Eye (tissue), 1 donor: Measurements from ENCODE around the gene BAHCC1.
A peak's percentile ranks its signal among the peaks of the same experiment; 100 is the strongest.

Experiments
- DNase-seq: peaks from one replicate; pipeline ENCODE4 v3.0.0-alpha.2; 2015

BAHCC1 gene

DNA sequence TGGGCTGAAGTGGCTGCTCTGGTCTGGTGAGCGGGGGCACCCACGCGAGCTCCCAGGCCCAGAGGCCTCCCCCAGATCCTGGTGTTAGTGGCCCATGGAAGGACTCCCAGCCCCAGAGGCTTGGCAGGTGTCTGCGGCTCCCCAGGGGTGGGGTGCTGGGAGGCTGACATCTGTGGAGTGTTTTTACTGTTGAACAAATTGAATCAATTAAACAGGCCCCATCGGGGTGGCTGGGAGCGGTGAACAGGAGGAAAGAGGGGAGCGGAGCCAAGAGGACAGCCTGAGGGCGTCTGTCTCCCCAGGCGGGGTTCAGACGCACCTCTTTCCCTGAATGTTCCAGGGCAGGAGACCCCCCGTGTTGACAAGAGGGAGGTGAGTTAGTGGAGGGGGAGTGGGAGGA is 87.4 kb downstream of the BAHCC1 start:
- peak; percentile 68 for DNase-seq

DNA sequence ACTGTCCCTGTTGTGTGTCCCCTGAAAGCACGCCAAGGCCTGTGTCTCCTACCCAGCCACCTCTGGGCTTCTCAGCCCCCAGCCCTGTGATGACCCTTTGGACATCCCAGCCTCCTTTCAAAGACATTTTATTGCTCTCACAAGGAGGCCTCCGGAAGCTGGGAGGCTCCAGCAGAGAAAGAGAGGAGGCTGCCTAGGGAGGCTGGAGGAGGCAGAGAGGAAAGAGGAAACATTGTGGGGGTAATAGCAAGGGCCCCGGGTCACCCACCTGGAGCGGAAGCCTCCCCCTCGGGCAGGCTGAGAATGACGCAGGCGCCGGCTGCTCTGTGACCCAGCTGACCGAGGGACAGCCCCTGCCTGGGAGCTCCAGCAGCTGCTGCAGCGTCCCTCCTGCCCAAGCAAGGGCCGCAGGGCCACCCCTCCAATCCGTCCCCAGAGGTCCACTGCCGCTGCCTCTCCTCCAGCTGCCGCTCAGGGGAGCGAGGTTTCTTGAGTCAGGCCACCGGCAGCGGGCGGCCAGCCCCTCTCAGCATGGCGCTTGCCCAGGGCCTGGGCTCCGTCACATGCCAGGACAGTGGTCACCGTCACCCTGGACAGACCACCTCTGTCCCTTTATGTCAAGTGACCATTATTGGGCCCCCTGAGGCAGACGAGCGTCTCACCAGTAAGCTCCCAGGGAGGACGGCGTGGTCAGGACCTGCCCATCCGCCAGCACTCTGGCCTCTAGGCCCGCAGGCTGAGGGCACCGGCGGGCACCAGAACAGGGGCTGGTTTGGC is 88.0 kb downstream of the BAHCC1 start:
- peak; percentile 85 for DNase-seq

DNA sequence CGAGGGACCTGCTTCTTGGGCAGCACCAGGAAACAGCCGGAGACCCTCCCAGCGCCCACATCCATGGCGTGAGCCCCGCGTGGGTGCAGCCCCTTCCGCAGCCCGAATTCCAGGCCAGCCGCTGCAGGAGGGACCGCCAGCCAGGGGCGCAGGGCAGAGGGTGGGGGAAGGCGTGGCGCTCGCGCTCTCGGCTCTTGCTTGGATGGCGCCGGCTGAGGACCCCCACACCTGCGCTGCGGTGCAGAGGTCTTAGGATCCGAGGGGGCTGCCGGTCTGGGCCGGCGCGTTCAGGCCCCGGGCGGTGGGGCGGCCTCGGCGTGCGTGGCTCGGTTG is 88.6 kb downstream of the BAHCC1 start:
- DNase-seq: no peak

DNA sequence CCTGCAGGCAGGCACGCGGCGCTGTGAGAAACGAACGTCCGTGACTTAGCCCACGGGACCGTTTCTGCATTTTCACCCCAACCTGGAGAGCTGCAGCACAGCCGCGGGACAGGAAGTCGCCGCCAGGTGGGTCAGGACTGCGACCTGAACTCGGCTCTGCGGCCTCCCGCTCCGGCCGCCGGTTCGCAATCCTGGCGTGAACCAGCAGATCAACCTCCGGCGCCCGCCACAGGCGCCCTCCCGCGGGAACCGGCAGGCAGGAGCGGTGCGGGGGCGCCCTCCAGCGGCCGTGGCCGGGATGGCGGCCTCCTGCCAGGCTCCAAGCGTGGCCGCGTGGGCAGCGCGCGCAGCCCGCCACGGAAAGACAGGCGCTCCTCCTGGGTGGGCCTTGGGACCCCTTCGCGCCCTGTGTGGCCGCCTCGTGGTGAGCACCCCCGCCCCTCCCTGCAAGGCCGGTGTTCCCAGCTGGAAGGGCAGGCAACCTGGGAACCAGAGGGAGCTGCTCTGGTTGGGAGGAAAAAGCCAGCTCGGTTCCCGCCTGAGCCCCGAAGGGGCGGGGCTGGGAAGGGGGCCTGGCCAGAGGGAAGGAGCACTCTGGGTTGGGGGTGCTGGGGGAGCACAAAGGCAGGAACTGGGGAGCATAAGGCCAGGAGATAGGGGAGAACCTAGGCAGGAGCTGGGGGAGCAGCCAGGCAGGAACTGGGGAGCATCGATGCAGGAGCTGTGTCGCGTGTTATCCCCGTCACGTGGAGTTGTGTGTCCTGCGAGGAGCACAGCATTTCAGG is 89.1 kb downstream of the BAHCC1 start:
- peak; percentile 94 for DNase-seq

DNA sequence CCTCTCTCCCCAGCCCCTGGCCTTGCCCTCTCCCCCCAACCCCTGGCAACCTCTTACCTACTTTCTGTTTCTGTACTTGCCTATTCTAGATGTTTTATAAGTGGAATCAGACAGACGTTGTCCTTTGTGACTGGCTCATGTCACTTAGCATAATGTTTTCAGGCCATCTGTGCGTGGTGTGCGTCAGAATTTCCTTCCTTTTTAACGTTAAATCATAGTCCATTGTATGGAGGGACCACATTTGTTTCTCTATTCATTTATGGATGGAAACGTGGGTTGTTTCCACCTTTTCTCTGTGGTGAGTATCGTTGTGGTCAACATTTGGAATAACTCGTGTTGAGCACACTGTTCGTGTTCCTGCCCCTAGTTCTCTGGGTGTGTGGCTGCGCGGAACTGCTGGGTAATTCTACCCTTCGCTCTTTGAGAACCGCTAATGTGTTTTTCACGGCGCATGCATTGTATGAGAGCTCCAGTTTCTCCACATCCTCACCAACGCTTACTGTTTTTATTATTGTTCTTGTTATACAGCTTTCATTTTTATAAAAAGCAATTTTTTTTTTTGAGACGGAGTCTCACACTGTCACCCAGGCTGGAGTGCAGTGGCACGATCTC is 91.0 kb downstream of the BAHCC1 start:
- DNase-seq: no peak

DNA sequence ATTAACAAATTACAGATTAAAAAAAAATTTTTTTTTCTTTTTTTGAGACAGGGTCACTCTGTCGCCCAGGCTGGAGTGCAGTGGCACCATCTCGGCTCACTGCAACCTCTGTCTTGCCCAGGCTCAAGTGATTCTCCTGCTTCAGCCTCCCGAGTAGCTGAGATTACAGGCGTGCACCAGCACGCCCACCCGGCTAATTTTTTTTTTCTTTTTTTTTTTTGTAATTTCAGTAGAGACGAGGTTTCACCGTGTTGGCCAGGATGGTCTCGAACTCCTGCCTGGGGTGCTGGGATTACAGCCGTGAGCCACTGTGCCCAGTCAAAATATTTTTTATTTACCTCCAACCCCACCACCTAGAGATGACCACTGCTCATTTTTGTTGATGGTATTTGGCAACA is 91.8 kb downstream of the BAHCC1 start:
- no peak for DNase-seq

DNA sequence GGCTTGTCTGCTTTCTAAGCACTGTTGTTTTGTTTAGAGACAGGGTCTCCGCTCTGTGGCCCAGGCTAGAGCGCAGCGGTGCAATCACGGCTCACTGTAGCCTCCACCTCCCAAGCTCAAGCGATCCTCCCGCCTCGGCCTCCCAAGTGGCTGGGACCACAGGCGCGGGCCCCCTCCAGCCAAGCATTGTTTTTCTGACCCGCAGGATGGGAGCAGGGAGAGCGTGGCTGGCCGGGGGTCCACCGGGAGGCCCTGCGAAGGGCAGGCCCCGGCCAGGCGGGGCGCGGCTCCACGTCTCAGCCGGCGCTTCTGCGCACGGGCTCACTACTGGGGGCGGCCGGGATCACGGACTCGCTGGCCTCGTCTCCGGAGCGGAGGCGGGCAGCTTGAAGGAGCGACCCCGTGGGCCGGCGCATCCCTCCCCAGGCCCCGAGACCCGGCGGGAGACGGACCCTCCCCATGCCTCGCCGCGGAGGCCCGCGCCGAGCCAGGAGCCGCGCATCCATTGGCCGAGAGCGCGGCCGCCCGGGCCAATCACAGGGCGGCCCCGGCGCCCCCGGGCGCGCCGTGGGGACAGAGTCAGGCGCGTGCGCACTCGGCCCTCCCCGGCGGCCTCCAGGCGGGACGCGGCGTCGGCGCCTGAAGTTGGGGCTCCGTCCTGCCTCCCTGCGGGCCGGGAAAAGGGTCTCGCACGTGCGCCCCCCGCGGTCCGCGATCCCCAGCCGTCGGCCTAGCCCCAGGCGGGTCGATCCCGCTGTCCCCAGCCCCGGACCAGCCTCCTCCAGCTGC is 92.4 kb downstream of the BAHCC1 start:
- peak; percentile 91 for DNase-seq

DNA sequence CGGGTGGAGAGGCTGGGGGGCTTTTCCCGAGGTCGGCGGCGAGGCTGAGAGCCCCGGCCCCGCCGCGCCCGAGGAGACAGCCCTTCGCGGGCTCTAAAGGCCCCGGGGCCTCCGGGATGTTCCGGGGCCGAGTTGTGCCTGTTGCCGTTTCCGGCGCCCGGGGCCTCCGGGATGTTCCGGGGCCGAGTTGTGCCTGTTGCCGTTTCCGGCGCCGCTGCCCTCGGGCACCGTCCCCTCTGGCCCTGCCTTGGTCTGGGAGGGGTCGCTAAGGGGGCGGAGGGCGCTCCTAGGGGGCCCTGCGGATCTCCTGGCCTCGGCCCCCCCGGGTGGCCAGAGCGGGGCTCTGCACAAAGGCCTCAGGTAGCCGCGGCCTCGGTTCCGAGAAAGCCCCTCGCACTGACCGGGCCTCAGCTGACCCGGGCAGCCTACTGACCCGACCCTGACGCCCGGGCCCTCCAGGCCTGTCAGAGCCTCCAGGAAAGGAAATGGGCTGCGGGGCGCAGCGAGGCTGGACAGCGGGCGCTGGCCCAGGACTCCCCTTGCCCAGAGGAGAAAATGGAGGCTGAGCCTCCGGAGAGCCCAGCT is 93.1 kb downstream of the BAHCC1 start:
- no peak for DNase-seq

DNA sequence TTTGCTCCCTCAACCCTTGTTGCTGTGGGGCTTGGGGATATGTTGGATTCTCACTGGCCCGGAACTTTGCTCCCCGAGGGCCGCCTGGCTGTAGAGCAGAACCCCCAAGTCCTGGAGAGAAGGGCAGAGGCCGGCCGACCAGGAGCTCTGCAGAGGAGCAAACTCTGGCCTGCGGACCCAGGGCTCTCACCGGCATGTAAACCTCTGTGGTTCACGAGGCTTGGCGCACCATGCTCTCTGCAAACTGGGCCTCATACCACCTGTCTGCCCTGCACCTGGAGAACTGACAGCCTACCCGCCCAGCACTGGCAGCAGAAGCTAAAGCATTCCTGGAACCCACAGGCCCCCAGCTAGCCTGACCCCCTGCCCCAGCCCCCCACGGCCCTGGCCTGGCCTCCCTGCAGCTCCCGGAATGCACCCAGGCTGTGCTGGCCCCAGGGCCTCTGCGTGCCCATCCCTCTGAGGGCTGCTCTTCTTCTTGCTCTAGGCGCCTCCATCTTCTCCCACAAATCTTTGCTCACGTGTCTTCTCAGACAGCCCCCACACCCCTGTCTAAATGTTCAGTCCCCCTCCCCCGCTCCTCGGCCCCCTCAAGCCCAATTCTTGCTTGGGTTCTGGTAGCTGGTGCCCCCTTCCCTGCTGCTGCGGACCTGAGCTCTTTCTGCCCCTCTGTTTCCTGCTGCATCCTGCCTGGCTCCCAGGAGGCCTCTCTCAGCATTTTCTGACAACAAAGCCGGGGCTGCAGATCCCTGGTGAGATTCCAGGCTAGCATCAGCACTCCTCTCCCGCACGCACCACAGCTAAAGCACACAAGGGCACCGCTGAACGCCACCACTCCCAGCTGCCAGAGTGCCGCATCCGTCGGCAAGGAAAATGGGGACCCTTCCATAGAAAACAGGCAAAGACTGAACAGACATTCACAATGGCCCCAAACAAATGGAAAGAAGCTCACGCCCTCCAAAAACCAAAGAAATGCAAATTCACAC is 94.0 kb downstream of the BAHCC1 start:
- peak; percentile 76 for DNase-seq

DNA sequence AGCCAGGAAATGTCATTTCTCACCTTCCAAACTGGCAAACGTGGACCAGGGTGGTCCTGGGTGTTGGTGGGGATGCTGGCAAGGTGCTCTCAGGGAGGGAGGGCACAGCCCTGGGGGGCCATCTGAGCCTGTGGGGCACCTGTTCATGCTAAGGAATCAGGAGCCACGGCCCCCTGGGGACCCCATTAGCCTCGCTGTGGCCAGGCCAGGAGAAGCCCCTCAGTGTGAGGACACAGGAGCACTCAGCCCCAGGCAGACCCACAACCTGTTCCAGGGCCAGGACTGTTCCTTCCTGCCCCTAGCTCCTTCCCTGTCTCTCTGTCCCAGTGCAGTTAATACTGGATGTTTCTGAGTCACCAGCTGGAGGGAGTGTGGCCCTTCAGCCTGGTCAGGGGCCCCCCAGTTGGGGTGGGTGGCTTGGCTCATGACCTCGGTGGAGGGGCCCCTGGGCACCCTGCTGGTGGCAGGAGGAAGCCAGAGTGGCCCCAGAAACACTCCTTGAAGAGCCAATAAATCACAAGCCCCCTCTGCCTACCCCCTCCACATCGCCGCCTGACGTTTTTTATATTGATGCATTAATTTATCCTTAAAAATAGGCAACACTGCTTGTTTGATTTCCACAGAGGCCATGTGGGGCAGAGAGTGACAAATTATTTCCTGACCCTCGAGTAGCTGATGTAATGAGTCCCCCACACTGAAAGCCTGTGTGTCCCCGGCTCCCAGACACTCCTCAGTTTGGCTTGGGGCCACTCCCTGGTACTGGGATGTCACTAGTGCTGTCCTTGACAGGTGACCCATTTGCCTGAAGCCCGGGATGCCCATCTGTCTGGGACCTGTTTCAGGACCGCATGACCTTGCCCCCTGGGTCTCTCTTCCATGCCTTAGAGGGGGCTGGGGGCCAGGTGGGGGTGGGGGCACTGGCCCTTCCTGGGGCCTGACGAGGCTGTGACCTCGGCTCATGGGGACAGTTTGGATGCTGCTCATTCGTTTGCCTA is 95.0 kb downstream of the BAHCC1 start:
- DNase-seq: no peak

DNA sequence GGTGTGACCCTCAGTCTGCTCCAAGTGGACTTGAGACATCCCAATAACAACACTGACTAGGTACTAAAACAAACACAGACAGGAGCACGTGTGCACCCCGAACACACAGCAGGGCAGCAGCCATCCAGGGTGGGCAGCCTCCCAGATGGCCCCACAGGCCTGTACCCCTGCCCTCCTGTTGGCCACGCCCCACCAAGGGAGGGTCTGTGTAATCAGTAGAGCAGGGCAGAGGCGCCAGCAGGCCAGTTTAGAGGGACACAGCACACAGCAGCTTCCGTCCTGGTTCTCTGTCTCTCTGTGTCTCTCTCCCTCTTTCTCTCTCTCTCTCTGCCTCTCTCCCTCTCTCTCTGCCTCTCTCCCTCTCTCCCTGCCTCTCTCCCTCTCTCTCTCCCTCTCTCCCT is 95.9 kb downstream of the BAHCC1 start:
- DNase-seq: no peak

DNA sequence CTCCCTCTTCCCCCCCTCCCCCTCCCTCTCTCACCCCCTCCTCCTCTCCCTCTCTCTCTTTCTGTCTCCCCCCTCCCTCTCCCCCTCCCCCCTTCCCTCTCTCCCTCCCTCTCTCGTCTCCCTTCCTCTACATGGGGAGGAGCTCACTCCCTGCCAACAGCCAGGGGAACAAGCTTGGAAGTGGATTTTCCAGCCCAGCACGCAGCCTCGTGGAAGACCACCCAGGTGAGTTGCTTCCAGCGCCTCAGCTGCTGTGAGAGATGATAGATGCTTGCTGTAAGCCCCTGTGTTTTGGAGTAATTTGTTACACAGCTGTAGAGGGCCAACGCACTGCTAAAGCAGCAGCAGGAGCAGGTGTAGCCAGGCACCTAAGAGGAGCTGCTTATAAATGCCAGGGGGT is 96.5 kb downstream of the BAHCC1 start:
- DNase-seq: peak; percentile 60

DNA sequence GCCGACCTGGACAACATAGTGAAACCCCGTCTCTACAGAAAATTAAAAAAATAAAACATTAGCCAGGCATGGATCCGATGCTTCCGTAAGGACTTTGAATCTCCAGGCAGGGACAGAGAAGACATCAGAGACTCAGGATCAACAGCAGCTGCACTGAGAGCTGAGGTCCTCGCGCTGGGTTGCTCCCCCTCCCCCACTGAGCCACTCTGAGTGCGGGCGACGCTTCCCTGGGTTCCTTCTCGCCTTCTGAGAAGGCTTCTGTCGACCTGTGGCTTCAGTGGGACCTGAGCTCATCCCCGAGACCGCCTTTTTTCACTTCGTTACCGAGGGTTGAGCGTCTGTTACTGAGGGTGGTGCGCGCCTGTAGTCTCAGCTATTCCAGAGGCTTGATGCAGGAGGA is 96.9 kb downstream of the BAHCC1 start:
- no peak for DNase-seq

DNA sequence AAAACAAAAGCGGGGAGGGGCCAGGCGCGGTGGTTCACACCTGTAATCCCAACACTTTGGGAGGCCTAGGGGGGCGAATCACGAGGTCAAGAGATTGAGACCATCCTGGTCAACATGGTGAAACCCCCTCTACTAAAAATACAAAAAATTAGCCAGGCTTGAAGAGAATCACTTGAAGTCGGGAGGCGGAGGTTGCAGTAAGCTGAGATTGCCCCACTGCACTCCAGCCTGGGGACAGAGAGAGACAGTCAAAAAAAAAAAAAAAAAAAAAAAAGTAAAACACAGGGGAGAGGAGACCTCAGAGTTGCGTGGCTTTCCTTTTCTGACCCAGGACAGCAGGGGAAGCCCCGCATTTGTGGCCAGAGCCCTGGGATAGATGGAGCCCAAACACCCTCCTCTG is 97.4 kb downstream of the BAHCC1 start:
- no peak for DNase-seq

DNA sequence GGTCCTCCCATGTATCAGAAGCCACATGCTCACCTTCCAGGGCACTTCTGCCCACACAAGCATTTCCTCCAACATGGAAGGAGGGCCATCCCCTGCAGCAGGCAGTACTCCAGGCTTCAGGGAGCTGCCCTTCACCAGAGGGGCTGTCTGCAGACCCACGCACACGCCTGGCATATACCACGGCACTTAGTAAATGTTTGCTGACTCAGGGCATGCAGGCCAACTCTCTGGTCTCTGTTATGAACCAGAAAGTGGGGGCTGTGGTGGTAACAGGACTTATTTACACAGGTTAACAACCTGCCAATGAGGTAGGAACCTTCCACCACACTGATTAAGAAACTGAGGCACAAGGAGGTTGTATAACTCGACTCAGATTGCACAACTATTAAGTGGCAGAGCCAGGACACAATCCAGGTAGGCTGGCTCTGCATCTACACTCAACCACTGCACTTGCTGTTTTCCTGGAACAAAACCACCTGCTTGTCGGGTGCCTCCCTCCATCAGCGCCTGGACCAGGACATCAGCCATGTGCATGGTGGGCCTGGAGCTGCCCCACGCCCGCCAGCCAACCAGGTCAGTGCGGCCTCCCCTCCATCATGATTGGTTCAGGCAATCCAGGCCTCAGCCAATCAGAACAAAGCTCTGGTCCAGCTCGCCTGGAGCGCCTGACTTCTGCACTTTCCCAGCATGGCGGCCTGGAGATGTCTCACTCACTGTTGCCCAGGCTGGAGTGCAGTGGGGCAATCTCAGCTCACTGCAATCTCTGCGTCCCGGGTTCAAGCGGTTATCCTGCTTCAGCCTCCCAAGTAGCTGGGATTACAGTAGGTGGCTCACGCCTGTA is 98.2 kb downstream of the BAHCC1 start:
- DNase-seq: no peak

DNA sequence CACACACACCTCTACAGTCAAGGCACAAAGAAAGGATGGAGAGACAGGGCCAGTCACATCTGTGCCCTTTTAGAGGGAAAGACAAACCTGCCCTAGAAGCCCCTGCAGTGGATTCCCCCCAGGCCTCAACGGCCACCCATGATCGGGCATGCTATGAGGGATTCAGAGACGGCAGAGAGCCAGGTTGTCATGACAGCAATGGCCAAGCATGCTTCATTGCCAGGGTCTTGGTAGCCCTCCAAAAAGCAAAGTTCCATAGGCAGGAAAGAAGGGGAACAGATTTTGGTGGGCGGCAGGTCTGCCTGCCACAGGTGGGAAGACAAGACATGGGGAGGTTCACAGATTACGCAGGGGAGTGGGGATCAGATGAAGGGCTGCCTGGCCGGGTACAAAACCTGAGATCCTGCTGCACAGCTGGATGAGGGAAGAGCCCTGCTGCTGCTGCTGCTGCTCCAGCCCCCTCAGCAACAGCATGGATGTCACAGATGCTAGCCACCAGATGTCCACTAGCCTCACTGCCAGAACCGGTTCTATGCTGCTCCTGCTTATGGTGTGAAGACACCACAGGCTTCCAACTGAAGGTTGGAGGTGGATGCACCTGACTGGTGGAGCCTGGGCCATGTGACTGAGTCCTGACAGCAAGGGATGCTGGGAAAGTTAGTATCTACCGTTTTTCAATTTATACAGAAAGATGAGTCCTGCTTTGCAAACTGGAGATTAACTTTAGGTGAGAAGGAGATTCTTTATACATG is 99.5 kb downstream of the BAHCC1 start:
- DNase-seq: no peak

DNA sequence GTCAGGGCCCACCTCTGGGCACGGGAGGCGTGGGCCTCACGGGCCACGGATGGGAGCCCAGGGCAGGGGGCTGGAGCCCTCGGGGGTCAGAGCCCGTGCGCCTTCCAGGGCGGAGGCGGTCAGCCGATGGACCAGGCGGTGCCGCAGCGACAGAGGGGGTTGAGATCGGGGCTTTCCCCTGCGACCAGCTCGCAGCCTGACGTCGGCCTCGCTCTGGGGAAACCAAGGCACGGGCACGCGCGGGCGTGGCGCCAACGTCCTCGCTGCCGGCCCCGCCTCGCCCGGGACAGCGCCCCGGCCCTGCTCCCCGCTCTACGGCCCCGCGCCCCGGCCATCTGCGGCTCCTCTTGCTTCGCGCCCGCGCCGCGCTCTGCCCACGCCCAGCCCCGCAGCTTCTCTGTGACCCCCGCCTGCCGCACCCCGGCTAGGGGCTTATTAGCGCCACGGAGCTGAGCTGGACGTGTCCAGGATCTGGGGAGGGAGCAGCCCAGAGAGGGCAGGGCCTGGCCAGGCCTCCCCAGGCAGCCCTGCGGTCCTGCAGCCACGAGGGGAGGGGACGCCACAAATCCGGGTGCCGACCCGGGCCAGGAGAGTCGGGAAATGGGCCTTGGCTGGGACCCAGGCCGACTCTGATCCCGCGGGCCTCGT is 103.8 kb downstream of the BAHCC1 start:
- DNase-seq: no peak

DNA sequence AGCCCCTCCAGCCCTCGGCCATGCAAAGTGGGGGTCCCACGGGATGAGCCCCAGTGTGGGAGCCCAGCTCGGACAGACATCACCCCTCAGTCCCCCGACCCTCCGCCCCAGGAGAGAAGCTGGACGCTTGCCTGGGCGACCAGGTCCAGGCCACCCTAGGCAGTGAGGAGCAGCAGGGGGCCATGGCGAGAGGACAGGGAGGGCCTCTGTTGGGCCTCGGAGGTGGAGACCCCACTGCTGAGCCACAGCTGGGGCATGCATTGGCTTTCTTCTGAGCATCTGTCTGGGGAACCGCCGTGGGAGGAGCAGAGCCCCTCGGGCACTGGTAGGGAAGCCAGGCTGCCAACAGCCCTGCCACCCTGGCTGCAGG is 104.3 kb downstream of the BAHCC1 start:
- no peak for DNase-seq
